GM12892 (cell line): Measurements from ENCODE around the gene MX2.

Experiments
- DNase-seq: peaks from one replicate; pipeline ENCODE4 v3.0.0; 2011; ENCODE audit not compliant: insufficient read length
- FAIRE-seq: peaks from 2 replicates; lab custom pipeline; 2011; peaks lifted over from hg19 to GRCh38; lab: Jason Lieb, UNC
- POLR2A ChIP-seq: IDR thresholded peaks from 2 replicates; pipeline ENCODE4 v1.6.1; 2011; ENCODE audit warnings: low read depth, low read length, control low read depth
- POLR2AphosphoS5 ChIP-seq: IDR thresholded peaks from 2 replicates; pipeline ENCODE4 v1.6.1; 2011; ENCODE audit warnings: low read depth, low read length, control low read depth
- TAF1 ChIP-seq: IDR thresholded peaks from 2 replicates; pipeline ENCODE4 v1.6.1; 2011; ENCODE audit warnings: low read depth, mild to moderate bottlenecking, control low read depth, low read length, borderline replicate concordance

MX2 gene

DNA sequence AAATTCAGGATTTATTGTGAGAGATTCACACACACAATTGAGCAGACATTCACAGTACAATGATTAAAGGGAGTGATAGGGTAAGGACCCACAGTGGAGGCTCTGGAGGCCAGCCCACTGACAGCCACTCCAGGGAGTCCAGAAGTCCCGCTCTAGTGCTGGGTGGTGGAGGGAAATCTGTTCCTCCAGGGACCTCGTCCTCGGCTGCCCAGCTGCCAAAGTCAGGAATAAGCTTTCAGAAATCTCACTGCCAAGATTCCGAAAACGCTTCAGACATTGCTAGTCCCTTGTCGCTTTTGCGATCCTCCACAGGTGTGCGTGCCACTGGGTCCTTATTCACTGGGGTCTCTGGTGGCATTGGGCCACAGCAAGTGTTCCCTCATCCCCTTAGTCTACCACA lies 66.5 kb downstream of the MX2 start:
- FAIRE-seq (no peak), DNase-seq (no peak)
- TF ChIP-seq POLR2A (no peak; the same call in 1 of the 2 replicates), TAF1 (no peak), POLR2AphosphoS5 (no peak; the same call in 1 of the 2 replicates)

DNA sequence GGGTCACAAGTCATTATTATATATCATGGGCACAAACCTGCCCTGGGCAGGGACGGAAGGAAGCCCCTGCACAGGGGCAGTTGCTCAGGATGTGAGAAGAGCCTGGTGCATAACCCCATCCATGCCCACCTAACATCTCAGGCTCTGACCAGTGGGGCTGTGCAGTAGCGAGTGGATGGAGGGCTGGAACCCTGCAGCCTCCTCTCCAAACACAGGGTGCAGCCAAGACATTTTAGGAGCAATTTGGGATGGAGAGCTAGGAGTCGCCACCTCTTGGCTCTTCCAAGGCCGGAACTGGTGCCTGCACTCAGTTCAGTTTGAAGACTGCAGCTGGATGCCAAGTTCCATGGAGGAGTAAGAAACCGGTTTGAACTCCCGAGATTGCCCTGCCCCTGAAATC lies 67.0 kb downstream of the MX2 start:
- DNase-seq (no peak), FAIRE-seq (no peak)
- TF ChIP-seq POLR2A: peak; percentile 37; the same call in 1 of the 2 replicates
- TF ChIP-seq TAF1: no peak

- DNase-seq: no peak
- no peak for FAIRE-seq
These were observed 67.5 kb downstream of the MX2 start for GRCh38 chr21:41429305-41429704.

DNA sequence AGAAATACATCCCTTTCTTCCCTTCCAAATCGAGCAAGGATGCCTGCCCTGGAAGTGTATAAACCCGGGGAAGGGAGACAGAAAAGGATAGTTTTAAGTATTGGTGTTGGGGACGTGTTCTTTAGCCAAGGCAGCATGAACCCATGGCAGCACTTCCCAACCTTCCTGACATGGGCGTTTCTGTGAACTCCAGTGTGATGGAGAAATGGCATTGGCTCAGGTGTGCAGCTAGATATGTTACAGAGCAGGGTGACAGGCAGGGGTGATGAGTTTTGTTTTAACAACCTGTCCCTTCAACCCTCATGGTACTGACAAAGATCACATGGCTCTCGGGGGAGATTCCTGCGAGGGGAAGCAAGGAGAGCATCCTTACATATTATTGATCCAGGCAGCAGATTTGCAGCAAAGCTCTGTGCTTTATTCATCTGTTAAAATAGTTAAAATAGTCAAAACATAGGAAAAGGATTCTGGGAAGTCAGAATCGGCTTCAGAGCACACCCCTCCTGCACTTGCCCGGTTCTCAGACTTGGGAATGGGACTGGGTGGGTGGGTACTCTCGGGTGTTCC lies 68.2 kb downstream of the MX2 start:
- peak; percentile 69; the same call in 1 of the 2 replicates for TF ChIP-seq POLR2AphosphoS5
- peak; percentile 42; the same call in 1 of the 2 replicates for TF ChIP-seq POLR2A
- TF ChIP-seq TAF1: no peak
- no peak for FAIRE-seq
- DNase-seq: no peak

More at GRCh38 chr21:41429305-41429704, 67.5 kb downstream of the MX2 start:
- TF ChIP-seq POLR2AphosphoS5 (peak; percentile 56; the same call in 1 of the 2 replicates), TAF1 (no peak), POLR2A (peak; percentile 49; the same call in 1 of the 2 replicates)

GRCh38 chr21:41431788-41432548 lies 70.1 kb downstream of the MX2 start:
- DNase-seq (peak; percentile 27), FAIRE-seq (peak; percentile 90)
- TF ChIP-seq TAF1: no peak
- peak; percentile 59 for TF ChIP-seq POLR2AphosphoS5
- TF ChIP-seq POLR2A: peak; percentile 37; the same call in 1 of the 2 replicates

DNA sequence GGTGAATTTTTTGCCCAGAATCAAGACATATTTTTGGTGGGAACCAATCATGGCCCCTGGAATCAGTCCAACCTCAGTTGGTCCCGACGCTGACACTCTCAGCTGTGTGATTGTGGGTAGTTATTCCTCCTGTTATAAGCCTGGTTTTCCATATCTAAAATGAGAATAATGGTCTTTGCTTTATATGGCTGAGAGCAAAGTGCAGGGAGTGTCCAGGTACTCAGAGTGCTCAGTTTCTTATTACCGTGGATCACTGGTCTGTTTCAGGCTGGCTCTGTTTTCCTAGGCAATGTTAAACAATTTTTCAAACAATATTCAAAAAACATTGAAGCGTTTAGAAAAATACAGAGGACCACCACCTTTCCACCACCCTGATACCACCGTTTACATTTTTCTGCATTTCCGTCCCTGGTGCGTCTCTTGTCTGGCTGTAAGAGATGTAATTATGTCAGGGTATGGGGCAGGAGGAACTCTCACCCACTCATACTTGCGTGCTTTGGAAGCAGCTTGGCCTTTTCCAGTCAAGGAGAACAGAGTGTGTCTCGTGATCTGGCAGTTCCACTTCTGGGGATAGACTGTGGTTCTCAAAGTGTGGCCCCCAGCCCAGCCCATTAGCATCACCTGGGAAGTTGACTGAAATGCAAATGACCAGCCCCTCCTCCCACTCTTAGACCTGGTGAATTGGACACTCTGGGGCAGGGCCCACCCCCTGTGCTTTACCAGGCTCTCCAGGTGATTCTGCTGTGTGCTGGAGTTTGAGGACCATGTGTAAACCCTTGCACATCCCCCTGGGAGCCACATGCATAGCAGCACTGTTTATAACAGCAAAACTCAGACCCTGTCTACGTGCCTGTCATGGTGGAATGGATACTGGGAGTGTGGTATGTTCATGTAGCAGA lies 71.0 kb downstream of the MX2 start:
- no peak for TF ChIP-seq POLR2A
- TF ChIP-seq POLR2AphosphoS5: peak; percentile 10; the same call in 1 of the 2 replicates
- no peak for TF ChIP-seq TAF1
- peak; percentile 27 for FAIRE-seq
- DNase-seq: no peak

- DNase-seq (no peak), FAIRE-seq (no peak)
- no peak for TF ChIP-seq POLR2A
- TF ChIP-seq POLR2AphosphoS5: 0 out of 2 replicates have a peak, but pooled peaks have one; percentile 55
- TF ChIP-seq TAF1: no peak
These were observed 71.7 kb downstream of the MX2 start for GRCh38 chr21:41433566-41433965.

DNA sequence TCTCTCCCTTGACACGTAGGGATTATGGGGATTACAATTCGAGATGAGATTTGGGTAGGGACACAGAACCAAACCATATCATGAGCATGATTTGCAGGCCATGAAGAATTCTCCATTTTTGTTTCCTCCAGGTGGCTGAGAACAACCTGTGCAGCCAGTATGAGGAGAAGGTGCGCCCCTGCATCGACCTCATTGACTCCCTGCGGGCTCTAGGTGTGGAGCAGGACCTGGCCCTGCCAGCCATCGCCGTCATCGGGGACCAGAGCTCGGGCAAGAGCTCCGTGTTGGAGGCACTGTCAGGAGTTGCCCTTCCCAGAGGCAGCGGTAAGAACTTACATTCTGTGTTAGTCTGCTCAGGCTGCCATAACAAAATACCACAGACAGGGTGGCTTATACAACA lies 73.9 kb downstream of the MX2 start:
- FAIRE-seq: no peak

GRCh38 chr21:41437729-41438128 lies 75.9 kb downstream of the MX2 start:
- FAIRE-seq (no peak), DNase-seq (no peak)
- TF ChIP-seq TAF1 (no peak), POLR2AphosphoS5 (no peak)

More for the DNA sequence above, 73.9 kb downstream of the MX2 start:
- DNase-seq: no peak
- no peak; the same call in 1 of the 2 replicates for TF ChIP-seq POLR2A
- peak; percentile 53; the same call in 1 of the 2 replicates for TF ChIP-seq POLR2AphosphoS5

DNA sequence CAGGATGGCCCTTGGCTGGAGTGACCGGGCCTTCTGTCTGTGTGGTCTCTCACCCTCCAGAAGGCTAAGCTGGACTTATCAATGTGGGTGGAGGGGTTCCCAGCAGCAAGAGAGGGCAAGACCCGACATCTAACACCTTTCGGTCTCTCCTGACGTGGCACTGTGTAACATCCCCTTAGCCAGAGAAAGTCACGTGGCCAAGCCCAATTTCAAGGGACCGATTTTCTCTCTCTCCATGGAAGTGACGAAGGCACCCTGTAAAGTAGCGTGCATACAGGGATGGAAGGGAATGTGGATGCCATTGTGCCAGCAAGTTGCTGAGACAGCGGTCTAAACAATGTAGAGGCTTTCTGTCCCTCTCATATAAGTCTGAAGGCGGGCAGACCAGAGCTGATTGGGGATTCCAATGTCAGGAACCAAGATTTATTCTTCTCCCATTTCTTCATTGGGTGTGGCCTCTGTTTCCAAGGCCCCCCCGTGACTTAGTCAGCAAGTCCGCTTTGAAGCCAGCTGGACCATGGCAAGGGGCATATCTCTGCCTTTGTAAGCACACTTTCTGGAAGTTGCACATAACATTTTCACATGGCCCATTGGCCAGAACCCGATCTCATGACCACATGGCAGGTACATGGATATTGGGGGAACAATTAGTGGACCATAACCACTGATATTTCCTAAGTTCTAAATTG lies 76.7 kb downstream of the MX2 start:
- FAIRE-seq (no peak), DNase-seq (no peak)
- TF ChIP-seq TAF1: no peak
- TF ChIP-seq POLR2AphosphoS5: peak; percentile 68
- peak; percentile 15; the same call in 1 of the 2 replicates for TF ChIP-seq POLR2A

DNA sequence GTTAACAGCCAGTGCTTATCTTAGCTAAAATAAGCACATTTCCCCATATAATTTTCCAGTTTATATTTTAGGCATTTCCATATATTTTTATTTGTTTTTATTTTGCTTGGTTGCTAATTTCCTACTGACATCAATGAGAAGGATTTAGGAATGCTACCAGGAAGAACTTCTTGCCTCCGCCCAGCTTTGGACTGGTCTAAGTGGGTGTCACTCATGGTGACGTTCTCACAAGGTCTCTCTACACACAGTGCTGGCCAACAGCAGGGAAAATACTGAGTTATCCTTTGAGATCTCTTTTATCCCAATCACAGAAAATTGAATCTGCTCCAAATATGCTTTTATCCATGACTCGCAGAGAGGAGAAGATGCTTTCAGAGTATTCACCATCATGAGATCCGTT lies 77.4 kb downstream of the MX2 start:
- DNase-seq: no peak
- no peak for FAIRE-seq
- TF ChIP-seq POLR2AphosphoS5 (no peak), TAF1 (no peak), POLR2A (no peak)

DNA sequence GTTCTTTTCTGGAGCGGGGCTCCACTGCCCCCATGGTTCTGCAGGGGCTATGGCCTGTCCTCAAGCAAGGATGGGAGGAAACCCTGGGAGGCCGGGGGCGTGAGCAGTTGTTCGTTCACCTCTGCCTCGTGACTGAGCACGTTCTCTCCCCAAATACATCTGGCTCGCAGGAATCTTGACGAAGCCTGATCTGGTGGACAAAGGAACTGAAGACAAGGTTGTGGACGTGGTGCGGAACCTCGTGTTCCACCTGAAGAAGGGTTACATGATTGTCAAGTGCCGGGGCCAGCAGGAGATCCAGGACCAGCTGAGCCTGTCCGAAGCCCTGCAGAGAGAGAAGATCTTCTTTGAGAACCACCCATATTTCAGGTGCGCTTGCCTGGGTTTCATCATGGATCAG lies 79.7 kb downstream of the MX2 start:
- FAIRE-seq: no peak
- DNase-seq: no peak
- TF ChIP-seq TAF1 (no peak), POLR2A (no peak; the same call in 1 of the 2 replicates), POLR2AphosphoS5 (no peak; the same call in none of the 2 replicates)
